Limb (tissue), 2 donors: Measurements from ENCODE around the gene MAB21L3.
"Not testable (repeated sequence)": the region's sequence is repeated elsewhere in the genome, so short reads cannot be mapped to it uniquely, and the experiment has no call there.

Experiments
- DNase-seq, 2 donors: peaks; one replicate each; pipeline ENCODE4 v3.0.0-alpha.2; 2016; ENCODE audit errors: extremely low spot score in 2 of 2

Gene MAB21L3

GRCh38 chr1:116133696-116134475 lies 22.7 kb downstream of the MAB21L3 start:
- no peak for DNase-seq

- no peak for DNase-seq
Observed at GRCh38 chr1:116134476-116134773, 23.2 kb downstream of the MAB21L3 start.

DNA sequence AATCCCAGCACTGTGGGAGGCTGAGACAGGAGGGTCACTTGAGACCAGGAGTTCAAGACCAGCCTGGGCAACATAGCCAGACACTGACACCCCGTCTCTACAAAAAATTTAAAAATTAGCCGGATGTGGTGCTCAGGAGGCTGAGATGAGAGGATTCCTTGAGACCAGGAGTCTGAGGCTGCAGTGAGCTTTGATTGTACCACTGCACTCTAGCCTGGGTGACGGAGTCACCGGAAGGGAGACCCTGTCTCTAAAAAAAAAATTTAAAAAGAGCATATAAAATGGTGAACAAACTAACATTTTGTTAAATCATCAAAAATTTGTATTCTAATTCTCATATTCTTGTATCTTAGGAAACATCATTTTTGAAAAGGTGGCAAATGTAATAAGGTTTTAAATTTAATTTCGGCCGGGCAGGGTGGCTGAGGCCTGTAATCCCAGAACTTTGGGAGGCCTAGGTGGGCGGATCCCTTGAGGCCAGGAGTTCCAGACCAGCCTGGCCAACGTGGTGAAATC lies 27.1 kb downstream of the MAB21L3 start:
- DNase-seq, result no peak

- DNase-seq, result no peak
Observed at GRCh38 chr1:116139592-116140134, 28.5 kb downstream of the MAB21L3 start.

DNA sequence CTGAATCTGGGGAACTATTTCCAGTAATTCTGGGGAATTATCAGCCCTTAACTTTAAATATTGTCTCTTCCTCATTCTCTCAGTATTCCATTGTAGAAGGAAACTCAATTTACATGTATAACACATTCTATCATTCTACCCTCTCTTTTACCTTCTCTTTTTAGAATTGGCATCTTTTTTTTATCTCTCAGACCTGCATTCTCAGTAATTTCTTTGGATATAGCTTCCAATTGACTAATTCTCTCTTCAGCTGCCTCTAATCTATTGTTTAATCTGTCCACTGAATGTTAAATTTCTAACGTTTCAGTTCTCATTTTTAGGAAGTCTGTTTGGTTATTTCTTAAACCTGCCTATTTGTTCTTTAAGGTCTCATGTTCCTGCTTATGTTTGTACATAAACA lies 33.0 kb downstream of the MAB21L3 start:
- no peak for DNase-seq

DNA sequence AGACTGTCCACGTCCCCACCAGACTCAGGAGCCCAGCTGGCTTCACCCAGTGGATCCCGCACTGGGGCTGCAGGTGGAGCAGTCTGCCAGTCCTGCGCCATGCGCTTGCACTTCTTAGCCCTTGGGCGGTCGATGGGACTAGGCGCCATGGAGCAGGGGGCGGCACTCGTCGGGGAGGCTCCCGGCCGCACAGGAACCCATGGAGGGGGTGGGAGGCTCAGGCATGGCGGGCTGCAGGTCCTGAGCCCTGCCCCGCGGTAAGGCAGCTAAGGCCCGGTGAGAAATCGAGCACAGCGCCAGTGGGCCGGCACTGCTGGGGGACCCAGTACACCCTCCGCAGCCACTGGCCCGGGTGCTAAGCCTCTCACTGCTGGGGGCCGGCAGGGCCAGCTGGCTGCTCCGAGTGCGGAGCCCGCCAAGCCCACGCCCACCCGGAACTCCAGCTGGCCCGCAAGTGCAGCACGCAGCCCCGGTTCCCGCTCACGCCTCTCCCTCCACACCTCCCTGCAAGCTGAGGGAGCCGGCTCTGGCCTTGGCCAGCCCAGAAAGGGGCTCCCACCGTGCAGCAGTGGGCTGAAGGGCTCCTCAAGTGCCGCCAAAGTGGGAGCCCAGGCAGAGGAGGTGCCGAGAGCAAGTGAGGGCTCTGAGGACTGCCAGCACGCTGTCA lies 35.4 kb downstream of the MAB21L3 start:
- DNase-seq, result not testable (repeated sequence)

GRCh38 chr1:116147114-116147510 lies 35.9 kb downstream of the MAB21L3 start:
- no peak for DNase-seq

GRCh38 chr1:116147972-116148371 lies 36.8 kb downstream of the MAB21L3 start:
- no peak for DNase-seq

- DNase-seq, result no peak
Observed at GRCh38 chr1:116148967-116149366, 37.8 kb downstream of the MAB21L3 start.

DNA sequence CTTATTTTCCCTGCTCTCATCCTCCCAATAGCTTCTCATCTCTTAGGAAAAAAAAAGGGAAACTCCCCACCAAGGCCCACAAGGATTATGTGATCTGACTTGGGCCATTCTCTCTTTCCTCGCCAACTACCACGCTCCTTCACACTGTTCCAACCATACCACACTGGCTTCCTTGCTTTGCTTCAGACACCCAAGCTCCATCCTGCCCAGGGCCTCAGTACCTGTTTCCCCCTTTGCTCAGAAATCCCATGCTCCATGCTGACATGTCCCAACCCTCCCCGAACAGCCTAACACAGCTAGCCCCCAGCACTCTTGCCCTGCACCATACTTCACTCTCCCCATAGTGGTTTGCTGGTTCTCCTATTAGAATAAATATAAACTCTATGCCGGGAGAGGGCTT lies 39.2 kb downstream of the MAB21L3 start:
- DNase-seq, result no peak

DNA sequence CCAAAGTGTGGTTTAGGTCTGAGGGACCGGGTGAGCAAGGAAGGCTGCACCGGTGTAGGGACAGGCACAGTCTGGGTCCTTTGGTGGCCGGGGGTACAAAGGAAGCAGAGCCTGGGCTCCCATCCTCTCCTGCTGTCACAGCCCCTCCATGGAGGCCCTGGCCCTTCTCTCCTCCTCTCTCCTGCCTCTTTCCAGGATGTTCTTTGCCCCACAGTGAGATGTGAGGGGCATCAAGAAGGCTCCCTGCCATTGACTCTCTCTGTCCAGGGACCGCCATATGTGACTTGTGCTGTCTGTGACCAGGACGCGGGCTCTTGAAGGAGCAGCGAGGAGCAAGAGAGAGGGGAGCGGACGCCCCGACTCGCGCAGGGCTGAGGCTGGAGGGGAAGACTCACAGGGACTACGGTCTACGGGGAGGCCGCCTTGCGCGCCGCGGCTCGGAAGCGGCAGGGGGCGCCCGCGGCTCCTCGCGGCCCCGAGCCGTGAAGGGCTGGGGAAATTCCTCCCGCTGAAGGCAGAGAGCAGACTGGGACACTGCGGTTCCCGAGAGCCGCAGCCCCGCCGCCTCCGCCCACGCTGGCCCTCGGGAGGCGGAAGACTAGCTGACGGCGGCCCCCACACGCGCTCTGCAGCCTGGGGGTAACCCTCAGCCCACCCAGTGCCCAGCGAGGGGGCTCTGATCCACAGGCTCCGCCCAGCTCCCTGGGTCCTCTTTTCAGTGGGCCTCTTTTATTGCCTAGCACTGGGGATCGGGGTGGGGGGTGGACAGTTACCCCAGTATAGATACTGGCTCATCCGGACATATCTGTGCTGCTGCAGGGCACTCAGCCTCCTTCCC lies 40.8 kb downstream of the MAB21L3 start:
- peak; percentile 67 to 85 for DNase-seq

DNA sequence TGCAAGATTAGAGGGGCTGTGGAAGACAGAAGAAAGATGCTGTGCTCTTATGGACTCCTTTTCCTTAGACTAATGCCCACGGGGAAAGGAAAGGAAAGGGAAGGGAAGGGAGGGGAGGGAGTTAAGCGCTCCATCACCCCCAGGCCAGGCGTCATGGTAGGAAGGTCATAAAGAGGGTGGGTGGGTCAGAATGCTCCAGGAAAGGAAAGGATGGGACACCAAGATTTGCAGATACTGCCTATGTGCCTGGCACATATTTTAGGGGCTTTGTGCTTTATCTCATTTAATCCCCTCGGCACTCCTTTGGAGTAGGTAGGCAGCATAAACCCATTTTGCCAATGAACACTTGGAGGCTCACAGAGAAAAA lies 41.4 kb downstream of the MAB21L3 start:
- DNase-seq, result no peak

DNA sequence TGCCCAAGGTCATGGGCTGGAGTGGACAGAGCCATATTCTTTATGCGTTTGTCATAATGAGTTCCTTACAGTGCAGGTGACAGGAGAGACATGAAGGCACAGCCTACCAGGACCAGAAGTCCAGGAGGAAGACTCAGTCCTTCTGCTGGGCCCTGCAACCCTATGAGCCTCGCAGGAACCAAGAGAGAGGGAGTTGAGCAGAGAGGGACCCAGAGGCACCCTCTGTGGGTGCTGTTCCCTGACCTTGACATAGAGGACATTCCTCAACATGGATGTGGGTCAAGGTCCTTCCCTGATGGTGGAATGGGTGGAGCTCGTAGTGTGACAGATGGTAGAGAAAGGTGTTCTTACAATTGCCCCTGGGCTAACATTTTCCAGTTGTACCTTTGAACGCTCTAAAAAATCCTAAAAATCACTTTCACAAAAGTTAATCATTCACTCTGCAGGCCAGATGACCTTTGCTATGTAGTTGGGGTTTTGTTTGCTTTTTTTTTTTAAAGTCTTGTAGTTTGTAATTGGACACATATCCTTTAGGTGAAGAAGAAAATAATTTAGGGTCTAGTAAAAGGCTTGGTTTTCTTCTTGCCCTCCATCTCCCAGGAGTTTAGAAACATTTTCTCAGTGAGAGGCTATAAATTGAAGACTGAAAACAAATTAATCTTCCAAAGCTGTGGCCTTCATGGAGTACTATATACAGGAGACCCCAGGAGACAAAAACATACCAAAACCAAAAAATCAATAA lies 41.9 kb downstream of the MAB21L3 start:
- DNase-seq, result no peak

DNA sequence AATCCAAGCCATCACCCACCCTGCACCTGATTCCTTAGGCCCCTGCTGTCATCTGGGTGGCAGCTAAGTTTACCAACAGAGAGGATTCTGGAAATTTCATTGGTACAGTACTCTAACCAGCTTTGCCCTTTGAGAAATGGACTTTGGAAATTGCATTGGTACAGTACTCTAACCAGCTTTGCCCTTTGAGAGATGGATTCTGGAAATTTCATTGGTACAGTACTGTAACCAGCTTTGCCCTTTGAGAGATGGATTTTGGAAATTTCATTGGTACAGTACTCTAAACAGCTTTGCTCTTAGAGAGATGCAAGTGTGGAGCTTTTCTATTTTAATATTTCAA lies 42.5 kb downstream of the MAB21L3 start:
- DNase-seq, result no peak

GRCh38 chr1:116154536-116154935 lies 43.3 kb downstream of the MAB21L3 start:
- no peak for DNase-seq

GRCh38 chr1:116157096-116157495 lies 45.9 kb downstream of the MAB21L3 start:
- no peak for DNase-seq

- DNase-seq, result no peak
Observed at GRCh38 chr1:116159177-116159576, 48.0 kb downstream of the MAB21L3 start.

GRCh38 chr1:116159611-116160010 lies 48.4 kb downstream of the MAB21L3 start:
- no peak for DNase-seq

GRCh38 chr1:116161390-116161789 lies 50.2 kb downstream of the MAB21L3 start:
- no peak for DNase-seq

- no peak for DNase-seq
Observed at GRCh38 chr1:116161877-116162390, 50.7 kb downstream of the MAB21L3 start.

- no peak for DNase-seq
Observed at GRCh38 chr1:116163533-116163932, 52.3 kb downstream of the MAB21L3 start.
